GM12878 (cell line): ENCODE results near the gene NUP214. TPM values are rescaled to one million over a fixed set of nuclear protein-coding genes. Genes with fewer than 3 reads are reported as not detected.

Source experiments
- ATAC-seq: fragments of 200-7000 bp; cut with Tn5 transposase; 3 replicates; pipeline ENCODE4 v1.9.1; 2020; ENCODE audit warnings: mild to moderate bottlenecking, moderate library complexity
- BruUV-seq: library from RNA; stranded (reverse); fragments of 400-500 nt; replicated peaks from 2 replicates; lab custom pipeline; 2021; lab: Mats Ljungman, UMichigan
- CTCF ChIA-PET: fragments of 300-600 bp; sonication (Branson Sonifier 250); formaldehyde crosslinking; extraction: SDS; loops from one replicate; lab custom pipeline; 2021; ENCODE audit warnings: inconsistent platforms; lab: Yijun Ruan, JAX
- POLR2A ChIA-PET: fragments of 350-600 bp; formaldehyde crosslinking; extraction: SDS; loops from one replicate; lab custom pipeline; 2021; ENCODE audit warnings: inconsistent platforms; lab: Charles Lee
- RAD21 ChIA-PET: fragments of 300-600 bp; sonication (Branson Sonifier 250); formaldehyde crosslinking; loops from one replicate; lab custom pipeline; 2023; ENCODE audit warnings: antibody characterized with exemption; ENCODE audit not compliant: unreplicated experiment; lab: Charles Lee
- SMC1A ChIA-PET: fragments of 300-600 bp; sonication (Branson Sonifier 250); formaldehyde crosslinking; loops from one replicate; lab custom pipeline; 2023; ENCODE audit not compliant: unreplicated experiment, uncharacterized antibody; lab: Charles Lee
- DNase-seq: peaks from one replicate; pipeline ENCODE4 v3.0.0-alpha.2; 2011; ENCODE audit warnings: low read depth, low spot score
- FAIRE-seq: peaks from 3 replicates; lab custom pipeline; 2011; peaks lifted over from hg19 to GRCh38; lab: Jason Lieb, UNC
- H2AFZ ChIP-seq: 2 replicates; pipeline ENCODE4 v1.6.0; 2011; ENCODE audit warnings: low read depth, low read length, control low read depth; ENCODE audit not compliant: control insufficient read depth
- H3K27ac ChIP-seq: 2 replicates; pipeline ENCODE4 v1.5.1; 2011; ENCODE audit warnings: control low read depth; ENCODE audit not compliant: control insufficient read depth, insufficient read depth
- H3K27me3 ChIP-seq, 2 experiments: replicated peaks in 1 of 2; 2 replicates each; pipeline versions ENCODE4 v1.6.0 to v1.6.1; 2011; ENCODE audit warnings: low read length in 1 of 2; ENCODE audit not compliant: control insufficient read depth in 2 of 2, insufficient read depth in 2 of 2
- H3K36me3 ChIP-seq, 2 experiments: 2 replicates each; pipeline ENCODE4 v1.5.1; 2011; ENCODE audit warnings: low read length in 1 of 2; ENCODE audit not compliant: control insufficient read depth in 2 of 2, insufficient read depth in 2 of 2
- H3K4me1 ChIP-seq: 2 replicates; pipeline ENCODE4 v1.6.1; 2011; ENCODE audit warnings: mild to moderate bottlenecking, low read length, moderate library complexity, mixed read lengths; ENCODE audit not compliant: control insufficient read depth, insufficient read depth
- H3K4me2 ChIP-seq: 2 replicates; pipeline ENCODE4 v1.6.0; 2011; ENCODE audit warnings: control low read depth; ENCODE audit not compliant: control insufficient read depth, insufficient read depth
- H3K4me3 ChIP-seq: fragments of 200-600 bp; sonication (generic); 2 replicates; pipeline ENCODE4 v1.5.1; 2016
- H3K79me2 ChIP-seq: 2 replicates; pipeline ENCODE4 v1.6.0; 2011; ENCODE audit warnings: low read length; ENCODE audit not compliant: control insufficient read depth, insufficient read depth
- H3K9ac ChIP-seq: 2 replicates; pipeline ENCODE4 v1.8.0; 2011; ENCODE audit warnings: low read length, control low read depth, mixed read lengths; ENCODE audit not compliant: control insufficient read depth, insufficient read depth
- H3K9me3 ChIP-seq: replicated peaks from 3 replicates; pipeline ENCODE4 v1.5.1; 2011; ENCODE audit warnings: mild to moderate bottlenecking, low read length; ENCODE audit not compliant: control insufficient read depth, insufficient read depth
- H4K20me1 ChIP-seq: 2 replicates; pipeline ENCODE4 v1.6.0; 2011; ENCODE audit not compliant: control insufficient read depth, insufficient read depth
- BACH1 ChIP-seq: fragments of 450-650 bp; IDR thresholded peaks from 2 replicates; pipeline ENCODE4 v1.6.1; 2017; ENCODE audit warnings: mild to moderate bottlenecking, borderline replicate concordance
- BCL11A ChIP-seq: IDR thresholded peaks from 2 replicates; pipeline ENCODE4 v1.6.1; 2011; ENCODE audit warnings: low read depth, low read length
- EP300 ChIP-seq, 2 experiments: fragments of 150-350 bp in 1 of 2; IDR thresholded peaks; 2 replicates each; pipeline ENCODE4 v1.6.1; 2011 to 2012; ENCODE audit warnings: low read depth in 2 of 2, low read length in 2 of 2, borderline replicate concordance in 1 of 2, improper control_type of control experiment in 1 of 2, inconsistent platforms in 1 of 2; ENCODE audit not compliant: control insufficient read depth in 1 of 2
- ETV6 ChIP-seq, 2 experiments: fragments of 450-650 bp in 1 of 2; IDR thresholded peaks in 1 of 2; conservative IDR thresholded peaks in 1 of 2; 2 replicates each; pipeline ENCODE4 v1.6.1; 2014; ENCODE audit warnings: antibody characterized with exemption in 1 of 2, borderline replicate concordance in 1 of 2, low read depth in 1 of 2, mild to moderate bottlenecking in 1 of 2, moderate library complexity in 1 of 2
- JUND ChIP-seq: IDR thresholded peaks from 2 replicates; pipeline ENCODE4 v1.6.1; 2012; ENCODE audit warnings: low read depth, mild to moderate bottlenecking, low read length, improper control_type of control experiment, moderate library complexity
- LARP7 ChIP-seq: fragments of 450-650 bp; IDR thresholded peaks from 2 replicates; pipeline ENCODE4 v1.6.1; 2017; ENCODE audit warnings: mild to moderate bottlenecking
- MEF2B ChIP-seq: fragments of 450-650 bp; IDR thresholded peaks from 2 replicates; pipeline ENCODE4 v1.6.1; 2018; ENCODE audit warnings: mild to moderate bottlenecking, moderate library complexity; ENCODE audit not compliant: partially characterized antibody, poor library complexity, severe bottlenecking
- NRF1 ChIP-seq: conservative IDR thresholded peaks from 2 replicates; pipeline ENCODE4 v1.6.1; 2011; ENCODE audit warnings: mild to moderate bottlenecking, low read depth, low read length, improper control_type of control experiment
- WGBS: methylation state at CpG from one replicate; pipeline ENCODE4 v1.1.6; 2016; ENCODE audit warnings: low lambda C conversion rate; ENCODE audit not compliant: insufficient replicate concordance, insufficient coverage; ENCODE audit errors: missing lambda C conversion rate; 5-methylcytosine and 5-hydroxymethylcytosine counted together
- in situ Hi-C: fragments of 300-500 bp; cut with MboI; formaldehyde crosslinking; loops from 9 replicates; pipeline ENCODE4 v1.14.3; 2018; ENCODE audit warnings: mixed read lengths
- intact Hi-C: fragments of 100-400 bp; cut with micrococcal nuclease; formaldehyde crosslinking; loops from one replicate; pipeline ENCODE4 v1.14.2; 2022; ENCODE audit not compliant: unreplicated experiment
- polyA plus RNA-seq, 11 experiments: library from polyadenylated mRNA; depleted of rRNA in 4 of 11; unstranded in 6 of 11; stranded (reverse) in 5 of 11; fragments of >200 nt; fragmentation: Nextera tagmentation in 4 of 11; fragmentation: Illumina TruSeq in 1 of 11; extraction: Ambion mirVana in 4 of 11; extraction: Trizol in 1 of 11; gene quantifications; 1 replicate in 1 of 11; 2 replicates in 10 of 11; pipeline versions ENCODE4 v1.2.1 to v1.2.3, GENCODE V29; 2011 to 2016; ENCODE audit warnings: inconsistent platforms in 2 of 11, missing spikeins in 2 of 11, low read depth in 1 of 11
- total RNA-seq, 4 experiments: library from RNA; depleted of rRNA in 3 of 4; stranded (reverse); fragments of >200 nt in 3 of 4; fragmentation: Illumina TruSeq in 1 of 4; extraction: Trizol in 1 of 4; gene quantifications; 2 replicates each; pipeline versions ENCODE4 v1.2.1 to v1.2.3, GENCODE V29; 2013 to 2021
- TF ChIP-seq, protein P1 (sequence below): IDR thresholded peaks from 2 replicates; pipeline ENCODE4 v1.6.1; 2011; ENCODE audit warnings: mild to moderate bottlenecking, low read depth, low read length, moderate library complexity; ENCODE audit not compliant: insufficient replicate concordance
- TF ChIP-seq, protein P2 (sequence below): fragments of 450-650 bp; IDR thresholded peaks from 2 replicates; pipeline ENCODE4 v1.6.1; 2017; ENCODE audit warnings: borderline replicate concordance

NUP214 gene
- total and polyA plus RNA-seq, 10 of the 15 experiments (the other 5 are each of a cell fraction or from before 2014, with no cell fraction given), result 11.7 to 53.8 (median 17.6) TPM

DNA sequence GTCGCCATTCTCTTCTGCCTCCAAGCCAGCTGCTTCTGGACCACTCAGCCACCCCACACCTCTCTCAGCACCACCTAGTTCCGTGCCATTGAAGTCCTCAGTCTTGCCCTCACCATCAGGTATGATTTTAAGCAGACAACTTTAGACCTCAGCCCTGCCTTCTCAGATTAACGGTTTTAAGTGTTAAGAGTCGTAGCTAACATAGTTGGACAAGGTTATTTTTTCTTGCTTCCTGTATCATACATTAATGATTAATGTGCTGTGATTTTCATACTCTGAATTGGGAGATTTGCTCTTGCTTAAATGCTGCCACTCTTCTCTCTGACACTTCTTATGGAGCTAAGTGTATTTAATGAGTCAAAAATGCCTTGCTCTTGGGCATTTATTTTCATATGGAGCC, 20.8 kb downstream of the NUP214 start:
- SMC1A ChIA-PET, result interaction anchor here (0.7 to 1.2 kb wide), 2 partner anchors 8 to 129 kb away, joined by 3 read pairs; no protein-coding TSS in a partner anchor
- FAIRE-seq (no peak), ATAC-seq (no peak), DNase-seq (no peak)
- CTCF ChIA-PET, result interaction anchor here (2.0 kb wide), 1 partner anchor 190 kb away, joined by 8 read pairs; no protein-coding TSS in a partner anchor
- no peak overlapping the region for H2AFZ ChIP-seq
- POLR2A ChIA-PET, result no interaction called here
- intact Hi-C loops, result no loop called here
- RAD21 ChIA-PET, result interaction anchor here (0.5 to 1.3 kb wide), 2 partner anchors 190 to 377 kb away, joined by 3 read pairs; no protein-coding TSS in a partner anchor
- TF ChIP-seq BCL11A (no peak), BACH1 (no peak), MEF2B (no peak)
- TF ChIP-seq, protein P1, sequence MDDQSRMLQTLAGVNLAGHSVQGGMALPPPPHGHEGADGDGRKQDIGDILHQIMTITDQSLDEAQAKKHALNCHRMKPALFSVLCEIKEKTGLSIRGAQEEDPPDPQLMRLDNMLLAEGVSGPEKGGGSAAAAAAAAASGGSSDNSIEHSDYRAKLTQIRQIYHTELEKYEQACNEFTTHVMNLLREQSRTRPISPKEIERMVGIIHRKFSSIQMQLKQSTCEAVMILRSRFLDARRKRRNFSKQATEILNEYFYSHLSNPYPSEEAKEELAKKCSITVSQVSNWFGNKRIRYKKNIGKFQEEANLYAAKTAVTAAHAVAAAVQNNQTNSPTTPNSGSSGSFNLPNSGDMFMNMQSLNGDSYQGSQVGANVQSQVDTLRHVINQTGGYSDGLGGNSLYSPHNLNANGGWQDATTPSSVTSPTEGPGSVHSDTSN, result no peak
- H3K27me3 ChIP-seq, result no peaks in the 10 kb centered on the region
- no peaks in the 10 kb centered on the region for H3K4me1 ChIP-seq
- H3K9me3 ChIP-seq, result no peaks in the 10 kb centered on the region
- no peak overlapping the region for H3K9ac ChIP-seq
- no peak overlapping the region for H3K27ac ChIP-seq
- no TSS peak for BruUV-seq
- H3K79me2 ChIP-seq, result no peaks in the 10 kb centered on the region
- 98% methylated on average over 4 of the region's 4 CpGs for WGBS
- no peaks in the 10 kb centered on the region for H4K20me1 ChIP-seq
- H3K36me3 ChIP-seq, result peaks cover 14 to 26% of the 10 kb centered on the region in 2 experiments
- H3K4me2 ChIP-seq, result no peak overlapping the region
- in situ Hi-C loops, result no loop called here
- no peak overlapping the region for H3K4me3 ChIP-seq

DNA sequence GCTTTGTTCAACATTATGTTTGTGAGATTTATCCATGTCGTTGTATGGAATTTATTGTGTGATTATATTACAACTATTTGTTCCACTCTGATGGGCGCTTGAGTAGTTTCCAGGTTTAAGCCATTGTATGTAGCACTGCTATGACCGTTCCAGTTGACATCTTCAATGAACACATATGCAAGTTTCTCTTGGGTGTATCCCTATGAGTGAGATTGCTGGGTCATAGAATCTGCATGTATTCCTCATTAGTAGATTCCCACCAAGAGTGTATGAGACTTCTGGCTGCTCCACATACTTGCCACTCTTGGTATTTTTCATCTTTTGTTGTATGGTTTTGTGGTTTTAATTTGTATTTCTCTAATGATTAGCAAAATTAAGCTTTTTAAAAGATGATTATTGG, 22.9 kb downstream of the NUP214 start:
- H3K79me2 ChIP-seq, result no peaks in the 10 kb centered on the region
- ChIA-PET CTCF (no interaction called here), POLR2A (no interaction called here), RAD21 (no interaction called here), SMC1A (no interaction called here)
- intact Hi-C loops, result no loop called here
- H3K36me3 ChIP-seq, result peaks cover 9 to 34% of the 10 kb centered on the region in 2 experiments
- in situ Hi-C loops, result no loop called here
- H3K27me3 ChIP-seq, result no peaks in the 10 kb centered on the region
- WGBS, result 98% methylated on average over 3 of the region's 3 CpGs
- H3K4me3 ChIP-seq, result no peak overlapping the region
- FAIRE-seq (no peak), ATAC-seq (no peak), DNase-seq (no peak)
- no peak overlapping the region for H3K9ac ChIP-seq
- no peak overlapping the region for H3K27ac ChIP-seq
- no peak overlapping the region for H2AFZ ChIP-seq
- TF ChIP-seq LARP7, result no peak
- no peak for TF ChIP-seq EP300 (IDR thresholded peaks at IDR 0.05; ENCODE audit: borderline replicate concordance in 1 of 2, control insufficient read depth in 1 of 2, low read depth in 2 of 2, low read length in 2 of 2)
- TF ChIP-seq, protein P2, sequence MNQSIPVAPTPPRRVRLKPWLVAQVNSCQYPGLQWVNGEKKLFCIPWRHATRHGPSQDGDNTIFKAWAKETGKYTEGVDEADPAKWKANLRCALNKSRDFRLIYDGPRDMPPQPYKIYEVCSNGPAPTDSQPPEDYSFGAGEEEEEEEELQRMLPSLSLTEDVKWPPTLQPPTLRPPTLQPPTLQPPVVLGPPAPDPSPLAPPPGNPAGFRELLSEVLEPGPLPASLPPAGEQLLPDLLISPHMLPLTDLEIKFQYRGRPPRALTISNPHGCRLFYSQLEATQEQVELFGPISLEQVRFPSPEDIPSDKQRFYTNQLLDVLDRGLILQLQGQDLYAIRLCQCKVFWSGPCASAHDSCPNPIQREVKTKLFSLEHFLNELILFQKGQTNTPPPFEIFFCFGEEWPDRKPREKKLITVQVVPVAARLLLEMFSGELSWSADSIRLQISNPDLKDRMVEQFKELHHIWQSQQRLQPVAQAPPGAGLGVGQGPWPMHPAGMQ, result no peak
- no peak for TF ChIP-seq NRF1
- no peak for TF ChIP-seq ETV6 (conservative IDR thresholded peaks at IDR 0.05 in 1 of 2, IDR thresholded peaks at IDR 0.05 in 1 of 2; ENCODE audit: borderline replicate concordance in 1 of 2, low read depth in 1 of 2)
- no peak for TF ChIP-seq JUND
- TF ChIP-seq, all 136 proteins: peak for 0
- no TSS peak for BruUV-seq
- Histone ChIP-seq H3K4me2 (no peak overlapping the region), H3K9me3 (no peaks in the 10 kb centered on the region), H3K4me1 (no peaks in the 10 kb centered on the region), H4K20me1 (no peaks in the 10 kb centered on the region)
